Measurements from ENCODE around the gene B3GNT5.
A peak's percentile ranks its signal among the peaks of the same experiment; 100 is the strongest.

Gene B3GNT5

DNA sequence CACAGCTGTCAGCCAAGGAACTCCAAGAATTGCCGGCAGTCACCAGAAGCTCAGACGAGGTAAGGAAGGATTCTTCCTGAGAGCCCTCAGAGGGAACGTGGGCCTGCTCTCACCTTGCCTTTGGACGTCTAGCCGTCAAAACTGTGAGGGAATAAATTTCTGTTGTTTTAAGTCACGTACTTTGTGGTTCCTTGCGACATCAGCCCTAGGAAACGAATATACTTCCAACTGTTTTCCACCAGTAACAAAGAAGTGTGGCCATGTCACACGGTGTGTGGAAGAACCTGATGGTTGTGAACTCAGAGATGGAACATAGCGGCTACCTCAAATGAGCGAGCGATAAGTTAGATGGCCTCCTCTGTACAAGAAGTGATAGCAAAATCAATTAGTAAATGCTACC, 41.0 kb upstream of the B3GNT5 start:
- no peak overlapping the region for H3K4me3 ChIP-seq (replicated peaks in 1 of 2; ENCODE audit: low read depth in 2 of 2, low read length in 2 of 2)
- DNase-seq (ENCODE audit: low read depth in 2 of 2) = no peak
- TF ChIP-seq, protein P1, sequence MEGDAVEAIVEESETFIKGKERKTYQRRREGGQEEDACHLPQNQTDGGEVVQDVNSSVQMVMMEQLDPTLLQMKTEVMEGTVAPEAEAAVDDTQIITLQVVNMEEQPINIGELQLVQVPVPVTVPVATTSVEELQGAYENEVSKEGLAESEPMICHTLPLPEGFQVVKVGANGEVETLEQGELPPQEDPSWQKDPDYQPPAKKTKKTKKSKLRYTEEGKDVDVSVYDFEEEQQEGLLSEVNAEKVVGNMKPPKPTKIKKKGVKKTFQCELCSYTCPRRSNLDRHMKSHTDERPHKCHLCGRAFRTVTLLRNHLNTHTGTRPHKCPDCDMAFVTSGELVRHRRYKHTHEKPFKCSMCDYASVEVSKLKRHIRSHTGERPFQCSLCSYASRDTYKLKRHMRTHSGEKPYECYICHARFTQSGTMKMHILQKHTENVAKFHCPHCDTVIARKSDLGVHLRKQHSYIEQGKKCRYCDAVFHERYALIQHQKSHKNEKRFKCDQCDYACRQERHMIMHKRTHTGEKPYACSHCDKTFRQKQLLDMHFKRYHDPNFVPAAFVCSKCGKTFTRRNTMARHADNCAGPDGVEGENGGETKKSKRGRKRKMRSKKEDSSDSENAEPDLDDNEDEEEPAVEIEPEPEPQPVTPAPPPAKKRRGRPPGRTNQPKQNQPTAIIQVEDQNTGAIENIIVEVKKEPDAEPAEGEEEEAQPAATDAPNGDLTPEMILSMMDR (IDR thresholded peaks at IDR 0.05; ENCODE audit: low read depth, low read length) = no peak

DNA sequence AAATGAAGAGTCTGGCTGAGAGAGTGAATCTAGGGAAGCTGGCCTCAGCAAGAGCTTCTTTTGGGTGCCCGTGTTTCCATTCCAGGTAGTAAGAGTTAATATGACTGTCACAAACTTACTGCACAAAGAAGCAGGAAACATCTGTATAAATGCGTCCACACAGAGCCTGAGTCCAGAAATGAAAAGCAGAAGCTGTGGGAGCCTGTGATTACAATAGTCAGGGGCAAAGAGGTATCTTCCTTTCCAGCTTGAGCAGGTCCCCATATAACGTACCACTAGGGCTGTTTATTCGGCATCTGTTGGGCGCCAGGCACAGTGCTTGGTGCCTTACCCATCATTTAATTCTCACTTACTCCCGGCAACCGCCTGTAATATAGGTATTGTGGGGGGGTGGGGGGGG, 40.5 kb upstream of the B3GNT5 start:
- no peak overlapping the region for H3K4me3 ChIP-seq (replicated peaks in 1 of 2; ENCODE audit: low read depth in 2 of 2, low read length in 2 of 2)
- DNase-seq (ENCODE audit: low read depth in 2 of 2) = no peak
- TF ChIP-seq, protein P1 (IDR thresholded peaks at IDR 0.05; ENCODE audit: low read depth, low read length) = no peak

DNA sequence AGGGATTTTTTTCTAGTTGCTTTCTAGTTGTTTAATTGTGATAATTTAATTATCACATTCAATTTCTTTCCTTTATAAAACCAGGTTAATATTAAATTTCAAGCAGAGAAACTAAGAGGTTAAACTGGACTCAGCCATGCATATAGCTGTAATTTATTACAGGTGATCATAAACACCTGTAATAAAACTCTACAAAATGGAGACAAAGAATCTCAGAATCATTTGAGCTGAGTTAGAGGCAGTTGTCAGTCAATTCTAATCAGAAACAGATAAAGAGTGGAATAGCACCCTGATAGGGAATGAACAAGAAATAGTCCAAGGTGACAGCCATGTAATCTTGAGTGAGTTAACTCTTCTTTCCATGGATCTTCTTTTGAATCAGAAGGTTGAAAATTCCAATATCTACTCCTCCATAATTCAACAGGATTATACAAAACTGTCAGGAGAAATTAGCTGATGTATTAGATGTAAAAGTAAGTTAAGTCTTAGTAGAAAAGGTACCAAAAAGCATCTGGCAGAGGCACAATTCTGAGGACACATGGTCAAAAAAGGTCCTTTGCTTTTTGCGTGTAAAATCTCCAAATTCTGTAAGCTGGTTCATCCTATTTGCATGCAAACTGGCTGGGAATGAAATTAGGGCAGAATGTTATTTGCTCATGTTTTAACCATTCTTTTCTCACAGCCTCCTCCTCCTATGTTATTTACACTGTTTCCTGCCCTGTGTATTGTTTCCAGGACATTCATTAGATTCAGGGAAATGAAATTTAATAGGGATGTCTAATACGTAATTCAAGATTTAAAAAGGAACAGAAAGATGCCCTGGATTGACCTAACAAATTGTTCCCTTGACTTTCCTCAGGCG, 39.4 kb upstream of the B3GNT5 start:
- TF ChIP-seq, protein P1 (IDR thresholded peaks at IDR 0.05; ENCODE audit: low read depth, low read length) = no peak
- no peak overlapping the region for H3K4me3 ChIP-seq (replicated peaks in 1 of 2; ENCODE audit: low read depth in 2 of 2, low read length in 2 of 2)
- no peak for DNase-seq (ENCODE audit: low read depth in 2 of 2)

DNA sequence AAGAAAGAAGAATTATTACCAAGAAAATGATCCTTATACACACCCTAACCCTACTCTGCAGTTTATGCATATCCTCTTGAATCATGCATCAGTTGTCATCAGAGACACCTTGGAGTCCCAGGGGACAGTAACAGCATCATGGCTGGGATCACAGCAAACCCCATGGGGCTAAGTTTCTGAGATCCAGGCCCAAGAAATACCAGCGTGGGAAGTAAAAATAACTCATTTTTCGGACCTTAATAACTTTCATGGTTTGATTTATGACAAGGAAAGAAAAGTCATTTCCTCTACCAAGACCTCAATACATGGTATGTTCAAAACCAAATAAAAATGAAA, 38.8 kb upstream of the B3GNT5 start:
- TF ChIP-seq, protein P1 (IDR thresholded peaks at IDR 0.05; ENCODE audit: low read depth, low read length) = no peak
- no peak overlapping the region for H3K4me3 ChIP-seq (replicated peaks in 1 of 2; ENCODE audit: low read depth in 2 of 2, low read length in 2 of 2)
- DNase-seq (ENCODE audit: low read depth in 2 of 2) = peak in 1 of 2 donors; percentile 11

DNA sequence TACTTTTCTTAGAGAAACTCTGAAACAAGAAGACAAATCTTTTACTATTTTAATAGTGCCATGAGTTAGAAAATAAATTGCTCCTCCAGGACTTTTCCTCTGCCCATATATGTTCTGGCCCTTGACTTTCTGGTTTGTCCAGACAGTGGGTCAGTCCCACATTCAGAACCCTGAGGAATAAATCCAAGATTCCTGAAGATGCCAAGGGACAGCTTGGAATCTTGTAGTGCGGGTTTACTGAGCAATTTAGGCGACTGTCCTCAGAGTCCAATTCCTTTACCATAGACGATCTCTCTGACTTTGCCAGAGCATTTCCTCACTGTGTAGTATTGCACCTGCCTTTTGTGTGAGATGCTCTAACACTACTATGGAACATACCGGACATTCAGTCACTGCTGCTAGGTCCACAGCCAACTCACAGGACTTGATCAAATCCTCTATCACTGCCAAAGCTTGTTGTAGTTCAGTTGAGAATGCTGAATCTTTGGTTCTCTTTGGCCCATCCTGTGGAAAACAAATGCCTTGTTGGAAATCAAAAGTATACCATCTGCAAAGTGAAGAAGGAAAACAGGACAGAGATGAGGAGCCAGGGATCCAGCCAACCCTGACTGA, 37.4 kb upstream of the B3GNT5 start:
- no peak overlapping the region for H3K4me3 ChIP-seq (replicated peaks in 1 of 2; ENCODE audit: low read depth in 2 of 2, low read length in 2 of 2)
- TF ChIP-seq, protein P1 (IDR thresholded peaks at IDR 0.05; ENCODE audit: low read depth, low read length) = no peak
- no peak for DNase-seq (ENCODE audit: low read depth in 2 of 2)

DNA sequence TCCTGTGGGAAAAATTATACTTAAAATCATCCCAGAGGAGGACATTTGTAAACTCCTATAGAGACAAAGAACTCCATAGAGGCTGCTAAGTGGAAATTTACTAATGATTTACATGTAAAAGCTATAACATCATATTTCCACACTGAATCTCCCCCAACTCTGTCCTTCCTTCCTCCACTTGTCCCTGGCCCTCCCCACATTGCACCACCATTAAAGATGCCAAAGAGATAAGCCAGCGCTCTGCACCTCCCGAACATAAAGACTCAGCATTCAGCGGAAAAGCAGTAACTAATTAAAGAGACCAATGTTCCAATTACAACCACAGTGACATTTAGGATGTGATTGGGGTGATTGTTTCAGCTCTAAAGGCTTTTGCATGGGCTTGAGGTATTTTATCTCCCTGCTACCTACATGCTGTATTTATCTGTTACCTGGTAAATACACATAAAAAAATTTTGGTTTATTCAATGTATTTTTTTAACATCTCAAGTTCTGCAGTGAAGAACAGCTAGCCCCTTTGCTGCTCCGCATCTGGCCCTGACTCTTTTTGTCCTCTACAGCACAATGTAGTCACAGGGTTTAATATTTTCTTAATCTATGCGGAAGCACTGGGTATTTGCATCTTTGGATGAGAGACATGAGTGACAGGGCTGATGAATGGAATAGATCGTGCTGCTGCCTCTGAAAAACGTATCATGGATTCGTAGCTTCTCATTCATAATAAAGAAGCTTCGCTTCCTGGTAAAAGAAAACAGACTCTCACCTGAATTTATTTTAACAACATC, 35.3 kb upstream of the B3GNT5 start:
- no peak for DNase-seq (ENCODE audit: low read depth in 2 of 2)
- TF ChIP-seq, protein P1 (IDR thresholded peaks at IDR 0.05; ENCODE audit: low read depth, low read length) = no peak
- no peak overlapping the region for H3K4me3 ChIP-seq (replicated peaks in 1 of 2; ENCODE audit: low read depth in 2 of 2, low read length in 2 of 2)
